Activated naive CD4-positive, alpha-beta T cell treated with anti-CD3 and anti-CD28 coated beads, Interleukin-2, amount 50 U/mL, for 16 hours (primary cell): Measurements from ENCODE around the gene KCNQ1OT1.

Experiments used
- DNase-seq: peaks from one replicate; pipeline ENCODE4 v3.0.0-alpha.2; 2020

Gene KCNQ1OT1

DNA sequence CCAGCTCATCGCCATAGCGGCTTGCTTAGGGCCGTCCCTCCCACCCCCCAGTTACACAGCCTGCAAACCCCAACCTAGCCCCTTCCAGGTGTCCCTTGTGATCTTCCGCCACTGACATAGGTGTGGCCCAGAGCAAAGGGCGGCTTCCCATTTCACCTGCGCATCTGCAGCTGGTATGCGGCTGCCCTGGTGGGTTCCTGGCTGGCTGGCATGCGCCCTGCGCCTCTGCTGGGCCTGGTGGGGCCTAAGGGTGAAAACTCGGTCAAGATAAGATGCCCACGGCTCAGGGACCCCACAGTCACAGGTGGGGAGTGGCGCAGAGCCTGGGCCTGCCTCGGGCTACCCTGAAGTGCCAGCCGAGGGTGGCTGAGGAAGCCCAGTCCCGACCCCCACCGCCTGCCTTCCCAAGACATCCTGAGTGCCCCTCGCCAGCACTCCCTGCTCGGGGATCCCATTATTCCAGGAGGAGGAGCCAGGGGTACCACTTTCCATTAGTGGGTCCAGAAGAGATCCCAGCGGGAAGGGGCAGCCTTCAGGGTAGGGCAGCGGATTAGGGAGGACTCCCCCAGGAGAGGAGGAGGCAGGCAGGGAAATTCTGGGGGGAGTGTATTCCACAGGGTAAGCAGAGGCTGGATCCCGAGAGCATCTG is 36.9 kb upstream of the KCNQ1OT1 start:
- DNase-seq = no peak

DNA sequence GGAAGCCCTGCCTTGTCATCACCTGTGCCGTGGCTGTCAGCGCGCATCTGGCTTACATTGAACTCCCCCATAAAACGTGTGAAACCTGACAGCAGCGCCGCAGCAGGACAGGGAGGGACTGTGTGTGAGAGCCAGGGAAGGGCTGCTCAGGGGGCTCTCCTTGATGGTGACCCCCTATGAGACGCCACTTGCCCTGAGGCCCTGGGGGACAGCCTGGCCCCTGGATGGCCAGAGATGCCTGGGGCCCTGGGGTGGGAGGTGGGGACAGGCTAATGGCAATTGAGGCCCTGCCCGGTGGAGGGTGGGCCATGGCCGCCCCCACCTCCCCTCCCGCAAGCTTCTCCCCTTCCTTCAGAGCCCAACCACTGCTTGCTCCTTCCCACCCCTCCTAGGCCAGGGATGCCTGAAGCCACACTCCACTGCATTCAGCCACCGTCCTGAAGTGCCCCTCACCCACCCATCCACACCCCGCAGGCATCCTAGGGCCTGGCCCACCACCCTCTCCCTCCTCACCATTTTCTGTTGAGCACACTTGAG is 35.3 kb upstream of the KCNQ1OT1 start:
- DNase-seq = no peak

DNA sequence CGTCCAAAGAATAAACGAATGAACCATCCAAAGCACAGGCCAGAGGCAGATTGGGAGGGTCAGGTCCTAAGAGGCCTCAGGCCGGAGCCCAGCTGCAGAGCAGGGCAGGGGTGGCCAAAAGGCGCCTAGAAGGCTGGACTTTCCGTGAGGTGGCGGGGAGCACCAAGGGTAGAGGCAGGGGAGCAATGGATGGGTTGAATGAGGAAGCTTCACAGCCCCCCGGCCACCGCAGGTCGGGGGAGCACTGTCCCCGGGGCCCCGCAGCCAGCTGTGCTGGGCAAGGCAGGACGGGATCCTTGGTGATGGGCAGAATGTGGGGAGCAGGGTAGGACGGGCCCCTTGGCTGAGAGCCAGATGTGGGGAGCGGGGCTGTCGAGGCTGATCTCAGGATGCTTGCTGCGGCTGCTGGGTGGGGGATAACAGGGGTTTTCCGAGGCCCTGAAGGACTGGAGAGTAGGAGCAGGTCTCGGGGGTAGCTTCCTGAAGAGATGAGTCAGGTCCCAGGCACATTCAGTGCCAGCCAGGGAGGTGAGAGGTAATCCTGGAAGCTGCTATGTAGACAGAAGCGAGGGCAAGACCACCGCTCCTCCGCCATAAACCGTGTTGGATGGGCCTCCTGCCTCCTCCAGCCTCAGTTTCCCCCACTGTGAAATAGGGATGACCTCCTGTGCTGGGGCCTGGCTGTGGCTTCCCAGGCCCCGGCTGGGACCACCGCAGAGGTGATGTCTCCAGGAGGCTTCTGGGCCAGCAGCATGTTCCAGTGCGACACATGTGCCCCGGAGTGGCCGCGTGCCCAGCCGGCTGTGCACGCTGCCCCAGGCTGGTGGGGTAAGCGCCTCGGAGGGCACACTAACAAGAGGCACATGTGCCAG is 34.6 kb upstream of the KCNQ1OT1 start:
- no peak for DNase-seq

DNA sequence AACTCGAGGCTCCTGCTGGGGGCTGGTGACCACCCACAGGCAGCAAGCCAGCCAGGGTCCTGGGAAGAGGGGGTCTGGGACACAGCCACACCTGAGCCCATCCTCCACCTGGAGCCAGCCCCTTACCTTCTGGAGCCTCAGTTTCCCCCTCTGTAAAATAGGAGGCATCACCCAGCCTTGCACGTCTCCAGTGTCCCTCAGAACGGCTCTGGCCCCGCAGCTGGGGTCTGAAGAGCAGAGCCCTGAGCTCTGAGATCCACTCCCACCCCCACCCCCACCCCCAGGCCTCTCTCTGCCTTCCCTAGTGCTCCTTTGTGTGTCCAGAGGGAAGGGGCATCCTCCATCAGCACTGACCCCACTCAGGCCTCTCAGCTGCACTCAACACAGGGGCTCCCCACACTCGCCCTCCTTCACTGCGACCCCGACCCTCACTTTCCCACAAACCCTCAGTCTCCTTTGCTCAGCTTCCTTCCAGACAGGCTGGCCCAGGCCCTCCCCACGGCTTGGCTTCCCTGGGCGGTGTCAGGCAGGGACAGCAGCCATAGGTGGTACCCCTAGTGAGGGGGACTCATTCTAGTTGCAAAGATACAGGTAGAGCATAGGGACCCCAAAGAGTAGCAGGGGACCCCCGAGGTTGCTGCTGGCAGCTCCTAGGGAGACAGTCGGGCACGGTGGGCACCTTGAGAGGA is 33.3 kb upstream of the KCNQ1OT1 start:
- DNase-seq = no peak

DNA sequence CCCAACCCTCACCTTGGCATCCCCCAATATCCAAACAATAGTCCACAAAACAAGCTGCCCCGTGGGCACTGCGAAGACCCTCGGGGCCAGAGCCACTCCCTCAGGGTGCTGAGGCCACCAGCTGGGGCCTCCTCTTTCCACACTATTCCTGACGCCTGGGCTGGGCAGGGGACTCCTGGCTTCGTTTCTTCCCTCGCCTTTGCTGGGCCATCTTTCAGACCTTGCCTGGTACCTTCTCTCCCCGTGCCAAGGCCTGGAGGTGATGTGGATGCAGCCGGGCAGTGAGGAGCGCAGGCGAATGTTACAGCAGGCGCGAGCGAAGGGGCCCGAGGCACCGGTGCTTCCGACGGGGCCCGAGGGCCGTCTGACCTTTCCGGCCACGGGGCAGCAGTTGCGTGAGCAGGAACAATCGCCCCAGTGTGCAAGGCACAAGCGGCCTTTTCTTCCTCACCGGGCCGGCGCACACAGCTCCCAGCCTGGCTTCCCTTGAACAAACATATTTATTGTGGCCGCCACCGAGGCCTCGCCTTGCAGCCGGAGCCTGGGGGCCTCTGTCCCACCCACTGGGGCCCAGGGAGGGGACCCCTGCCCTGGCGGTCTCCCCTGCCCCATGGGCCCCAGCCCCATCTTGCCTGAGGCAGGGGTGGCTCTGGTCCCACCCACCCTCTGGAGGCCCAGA is 32.6 kb upstream of the KCNQ1OT1 start:
- DNase-seq = no peak

DNA sequence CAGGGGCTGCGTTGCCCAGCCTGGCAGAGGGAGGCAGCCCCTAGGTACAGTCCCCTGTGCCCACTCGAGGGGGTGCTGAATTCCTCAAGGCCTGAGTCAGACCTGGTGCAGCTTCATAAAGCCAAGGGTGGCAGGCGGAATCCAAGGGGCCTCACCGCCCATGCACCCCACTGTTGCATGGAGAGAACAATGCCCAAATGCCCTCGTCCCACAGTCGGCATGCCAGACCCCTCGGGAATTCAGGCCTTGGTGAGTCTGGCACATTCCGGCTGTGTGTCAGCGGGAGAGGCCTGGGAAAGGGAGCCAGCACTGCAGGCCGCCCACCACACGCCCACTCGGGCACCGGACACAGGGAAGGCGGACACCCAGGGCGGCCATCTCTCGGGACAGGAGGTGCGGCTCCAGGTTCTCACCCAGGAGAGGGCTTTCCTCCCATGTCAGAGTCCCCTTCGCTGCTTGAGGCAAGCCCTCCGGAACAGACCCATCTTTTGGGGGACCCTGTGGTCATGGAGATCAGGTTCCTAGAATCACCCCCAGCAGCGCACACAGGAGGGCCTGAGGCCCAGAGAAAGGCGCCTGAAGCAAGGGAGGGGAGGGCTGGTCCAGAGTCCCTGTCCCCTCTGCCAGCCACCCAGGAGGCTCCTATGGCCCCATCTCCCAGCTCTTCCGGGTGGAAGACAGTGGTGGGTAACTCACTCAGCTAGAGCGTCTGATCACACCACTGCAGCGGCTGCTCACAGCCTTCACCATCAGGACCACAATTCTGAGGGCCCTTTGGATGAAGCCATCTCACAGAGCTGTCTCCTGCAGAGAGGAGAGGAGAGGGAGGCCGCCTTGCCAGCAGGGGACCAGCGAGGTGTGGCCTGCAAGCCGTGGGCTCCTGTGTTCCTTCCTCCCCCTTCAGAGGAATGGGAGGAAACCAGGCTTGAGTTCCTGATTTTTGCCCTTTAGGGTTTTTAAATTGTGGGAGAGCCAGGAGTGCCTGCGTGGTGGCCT is 31.6 kb upstream of the KCNQ1OT1 start:
- DNase-seq = no peak

DNA sequence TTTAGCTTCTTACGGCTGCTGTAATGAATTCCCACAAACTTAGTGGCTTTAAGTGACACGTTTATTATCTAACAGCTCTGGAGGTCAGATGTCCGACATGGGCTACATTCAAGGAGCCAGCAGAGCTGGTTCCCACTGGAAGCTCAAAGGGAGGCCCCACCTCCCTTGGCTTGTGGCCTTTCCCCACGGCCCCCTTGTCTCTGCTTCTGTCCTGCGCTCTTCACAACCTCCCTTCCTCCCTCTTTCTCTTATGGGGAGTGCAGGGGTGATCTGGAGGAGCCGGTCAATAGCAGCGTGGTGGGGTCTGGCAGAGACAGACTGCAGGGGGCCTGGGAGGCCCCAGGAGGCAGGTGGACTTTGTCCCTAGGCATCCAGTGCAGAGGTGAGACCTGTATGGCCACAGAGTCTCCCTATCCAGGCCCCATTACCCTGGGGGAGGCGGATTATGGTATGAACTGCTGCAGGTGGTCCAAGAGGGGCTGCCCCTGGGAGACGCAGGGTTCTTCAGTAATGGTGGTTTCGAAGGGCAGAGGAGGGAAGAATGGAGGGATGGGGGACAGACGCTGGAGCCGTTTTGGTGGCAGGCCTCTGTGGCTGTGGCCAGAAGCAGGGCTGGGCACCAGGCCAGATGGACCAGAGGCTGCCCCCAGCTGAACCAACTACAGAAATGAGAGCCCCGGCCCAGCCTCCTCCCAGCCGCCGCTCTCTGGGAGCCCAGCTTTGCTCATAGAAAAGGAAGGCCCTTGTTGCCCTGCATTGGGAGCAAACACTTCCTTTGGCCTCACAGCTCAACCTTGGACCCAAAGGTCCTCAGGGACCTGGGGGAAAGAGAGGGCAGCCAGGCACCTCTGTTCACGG is 30.7 kb upstream of the KCNQ1OT1 start:
- no peak for DNase-seq

DNA sequence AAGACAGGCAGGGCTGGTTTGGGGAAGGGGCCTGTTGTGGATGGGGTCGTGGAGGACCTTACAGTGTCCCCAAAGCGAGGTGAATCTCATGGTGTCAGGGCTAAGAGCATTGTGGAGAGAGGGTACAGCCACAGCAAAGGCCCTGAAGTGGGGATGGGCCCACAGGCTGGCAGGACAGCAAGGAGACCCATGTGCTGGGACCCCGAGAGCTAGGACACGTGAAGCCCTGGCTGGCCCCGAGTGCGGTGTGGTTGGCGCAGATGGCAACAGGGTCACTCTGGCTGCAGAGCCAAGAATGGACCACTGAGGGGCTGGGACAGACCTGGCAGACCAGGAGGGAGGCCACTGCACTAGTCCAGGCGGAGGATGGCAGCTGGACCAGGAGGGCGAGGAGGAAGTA is 30.0 kb upstream of the KCNQ1OT1 start:
- no peak for DNase-seq

DNA sequence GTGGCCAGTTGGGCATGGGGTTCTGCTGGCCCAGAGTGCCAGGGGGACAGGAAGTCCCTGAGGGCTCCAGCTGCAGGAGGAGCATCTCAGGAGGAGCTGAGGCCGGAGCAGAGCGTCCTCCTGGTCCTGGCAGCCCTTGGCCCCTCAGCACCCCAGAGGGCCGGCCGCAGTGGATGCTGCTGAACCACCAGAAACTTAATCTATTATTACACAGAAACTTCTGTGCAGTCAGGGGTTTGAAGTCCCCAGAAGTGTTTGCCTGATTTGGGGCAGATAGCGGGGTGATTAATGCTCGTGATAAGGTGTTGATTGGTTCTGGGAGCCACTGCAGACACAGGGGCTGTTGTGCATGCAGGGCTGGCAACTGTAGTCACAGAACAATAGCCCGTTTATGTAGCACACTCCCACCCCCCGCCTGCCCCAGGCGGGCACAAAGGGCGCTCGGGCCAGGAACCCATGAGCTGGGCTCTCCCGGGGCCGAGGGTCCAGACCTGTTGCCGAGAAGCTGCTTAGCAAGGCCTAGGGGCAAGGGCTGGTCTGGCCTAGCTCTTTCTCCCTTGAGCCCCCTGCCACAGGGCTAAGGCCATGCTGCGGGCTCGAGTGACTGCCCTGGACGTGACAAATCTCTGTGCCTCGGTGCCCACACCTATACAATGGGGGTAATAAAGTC is 29.0 kb upstream of the KCNQ1OT1 start:
- DNase-seq = no peak

DNA sequence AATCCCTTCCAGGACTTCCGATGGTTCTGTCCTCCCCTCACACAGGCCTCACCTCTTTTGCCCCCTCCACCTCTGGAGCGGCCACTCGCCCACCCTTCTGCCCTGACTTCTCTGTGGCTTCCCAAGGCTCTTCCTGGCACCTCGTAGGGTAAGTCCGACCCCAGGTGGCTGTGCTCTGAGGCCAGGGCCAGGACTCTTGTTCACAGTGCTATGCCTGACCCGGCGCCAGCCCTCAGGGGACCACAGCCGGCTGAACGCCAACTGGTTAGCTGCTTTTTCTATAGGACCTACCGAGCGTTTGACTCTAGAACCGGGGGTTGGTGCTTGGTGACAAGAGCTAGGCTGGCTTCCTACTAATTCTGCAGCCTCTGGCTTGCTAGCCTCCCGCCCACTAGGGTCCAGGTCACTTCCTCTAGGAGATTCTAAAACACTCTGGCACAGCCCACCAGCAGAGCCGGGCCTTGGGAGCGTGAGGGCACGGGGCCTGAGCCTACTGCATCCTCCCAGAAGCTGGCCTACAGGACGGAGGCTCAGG is 28.4 kb upstream of the KCNQ1OT1 start:
- DNase-seq = no peak

DNA sequence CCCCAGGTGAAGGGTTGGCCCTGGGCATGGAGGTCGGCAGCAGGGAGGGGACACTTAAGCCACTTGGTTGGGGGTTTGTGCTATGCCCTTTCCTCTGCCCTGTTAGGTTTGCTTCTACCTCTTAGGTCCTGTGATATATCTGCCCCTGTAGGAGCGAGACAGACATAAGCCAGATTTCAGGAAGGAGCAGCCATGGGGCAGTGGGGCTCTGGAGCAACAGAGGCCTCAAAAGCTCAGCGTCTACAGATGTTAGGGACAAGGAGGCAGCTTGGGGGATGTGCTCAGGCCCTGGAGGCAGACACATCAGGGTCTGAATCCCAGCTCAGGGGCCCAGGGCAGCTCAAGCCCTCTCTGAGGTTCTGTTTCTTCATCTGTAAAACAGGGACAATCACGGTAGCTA is 27.2 kb upstream of the KCNQ1OT1 start:
- no peak for DNase-seq

DNA sequence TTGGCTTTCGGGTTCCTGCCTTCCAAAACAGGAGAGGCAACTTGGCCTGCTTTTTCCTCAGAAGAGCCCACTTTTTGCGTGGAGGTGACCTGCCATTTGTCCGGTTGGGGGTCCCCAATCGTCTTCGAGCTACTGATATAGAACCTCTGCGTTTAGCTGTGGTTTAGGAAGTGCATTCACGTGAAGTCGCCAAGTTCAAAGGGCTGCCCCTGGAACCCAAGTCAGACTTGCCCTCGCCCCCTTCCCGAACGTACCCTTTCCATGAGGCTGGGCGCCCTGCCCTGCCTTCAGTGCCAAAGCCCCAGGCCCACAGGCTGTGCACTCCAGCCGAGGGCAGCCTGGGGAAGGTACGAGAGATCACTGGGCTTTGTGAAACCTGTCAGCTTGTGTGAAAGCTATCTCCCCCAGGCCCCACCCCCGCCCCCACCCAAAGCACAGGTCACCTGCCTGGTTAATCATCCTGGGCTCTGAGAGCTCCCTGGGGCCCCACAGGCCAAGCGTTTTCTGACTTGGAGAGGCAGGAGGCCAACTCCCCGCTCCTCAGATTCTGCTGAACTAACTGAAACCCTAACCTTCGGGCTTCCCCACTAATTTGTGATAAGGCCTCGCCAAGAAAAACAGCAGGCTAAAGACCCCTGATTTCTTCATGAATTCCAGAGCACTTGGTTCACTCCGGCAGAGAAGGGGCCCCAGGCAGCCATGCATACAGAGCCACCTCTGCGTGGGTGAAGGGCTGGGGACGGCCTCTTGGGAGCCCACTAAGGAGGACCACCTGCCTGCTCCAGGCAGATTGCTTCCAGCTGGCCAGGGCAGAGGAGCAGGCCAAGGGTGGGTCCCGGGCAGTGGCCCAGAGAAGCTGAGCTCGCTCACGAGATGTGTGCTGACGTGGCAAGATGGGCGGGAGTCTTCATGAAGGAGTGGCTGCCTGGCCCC is 25.8 kb upstream of the KCNQ1OT1 start:
- no peak for DNase-seq

DNA sequence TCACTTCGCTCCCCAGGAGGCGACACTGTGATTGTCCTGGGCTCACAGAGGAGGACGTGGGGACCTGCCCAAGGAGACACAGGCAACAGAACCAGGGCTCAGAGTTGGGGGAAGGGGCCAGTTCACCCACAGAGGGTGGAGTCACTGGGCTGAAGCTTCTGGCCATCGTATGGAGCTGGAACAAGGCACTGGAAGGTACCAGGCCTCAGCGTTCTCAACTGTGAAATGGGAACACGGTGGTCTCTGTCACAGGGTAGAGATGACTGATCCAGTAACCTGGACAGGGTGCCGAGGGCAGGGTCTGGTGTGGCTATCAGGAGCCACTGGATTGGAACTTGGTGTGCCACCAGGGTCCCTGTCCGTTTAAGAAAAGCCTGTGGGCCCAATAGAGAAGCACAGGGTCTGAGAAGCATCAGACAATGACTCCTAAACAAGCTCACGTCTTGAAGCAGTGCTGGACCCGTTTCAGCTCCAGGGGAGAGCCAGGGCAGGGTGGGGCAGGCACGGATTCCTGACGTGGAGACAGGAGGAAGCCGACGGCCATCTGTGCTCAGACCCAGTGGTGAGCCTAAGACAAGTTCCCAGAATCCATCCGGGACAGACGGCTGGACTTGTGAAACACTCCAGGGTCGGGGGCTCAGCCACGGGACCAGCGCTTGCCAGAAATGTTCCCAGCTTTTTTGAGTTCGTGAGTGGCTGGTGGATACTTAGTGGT is 25.0 kb upstream of the KCNQ1OT1 start:
- no peak for DNase-seq

DNA sequence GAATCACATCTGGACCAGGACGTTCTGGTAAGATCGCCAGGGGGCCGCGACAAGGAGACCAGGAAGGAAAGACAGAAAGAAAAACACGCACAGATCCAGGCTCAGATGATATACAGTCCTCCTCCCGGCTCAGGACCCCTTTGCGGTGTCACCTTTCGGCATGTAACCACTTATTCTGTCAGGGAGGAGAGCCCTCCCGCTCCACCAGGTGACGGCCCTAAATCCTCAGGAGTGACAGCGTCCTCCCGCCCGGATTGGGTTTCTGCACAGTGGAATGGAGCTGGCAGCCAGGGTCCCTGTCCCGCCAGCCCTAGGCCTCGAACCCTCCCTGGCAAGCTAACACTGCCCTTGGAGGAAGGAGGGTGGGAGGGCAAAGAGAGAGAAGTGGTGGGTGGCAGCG is 24.3 kb upstream of the KCNQ1OT1 start:
- no peak for DNase-seq

DNA sequence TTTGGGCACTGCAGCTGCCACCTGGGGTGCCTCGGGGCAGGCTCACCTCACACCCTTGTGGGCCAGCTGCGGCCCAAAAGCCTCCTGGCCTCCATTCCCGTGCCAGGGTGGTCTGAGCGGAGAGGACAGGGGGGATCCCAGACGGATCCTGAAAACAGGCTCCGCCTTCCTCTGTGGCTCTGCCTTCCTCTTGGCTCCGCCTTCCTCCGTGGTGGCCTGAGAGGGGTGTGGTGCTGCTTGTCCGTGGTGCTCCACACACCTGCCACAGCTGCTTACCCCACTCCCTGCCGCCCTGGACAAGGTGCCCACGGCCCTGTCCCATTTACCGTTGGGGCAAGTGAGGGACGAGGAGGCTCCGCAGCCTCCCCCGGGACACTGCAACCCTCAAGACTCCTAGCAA is 23.2 kb upstream of the KCNQ1OT1 start:
- DNase-seq = no peak

DNA sequence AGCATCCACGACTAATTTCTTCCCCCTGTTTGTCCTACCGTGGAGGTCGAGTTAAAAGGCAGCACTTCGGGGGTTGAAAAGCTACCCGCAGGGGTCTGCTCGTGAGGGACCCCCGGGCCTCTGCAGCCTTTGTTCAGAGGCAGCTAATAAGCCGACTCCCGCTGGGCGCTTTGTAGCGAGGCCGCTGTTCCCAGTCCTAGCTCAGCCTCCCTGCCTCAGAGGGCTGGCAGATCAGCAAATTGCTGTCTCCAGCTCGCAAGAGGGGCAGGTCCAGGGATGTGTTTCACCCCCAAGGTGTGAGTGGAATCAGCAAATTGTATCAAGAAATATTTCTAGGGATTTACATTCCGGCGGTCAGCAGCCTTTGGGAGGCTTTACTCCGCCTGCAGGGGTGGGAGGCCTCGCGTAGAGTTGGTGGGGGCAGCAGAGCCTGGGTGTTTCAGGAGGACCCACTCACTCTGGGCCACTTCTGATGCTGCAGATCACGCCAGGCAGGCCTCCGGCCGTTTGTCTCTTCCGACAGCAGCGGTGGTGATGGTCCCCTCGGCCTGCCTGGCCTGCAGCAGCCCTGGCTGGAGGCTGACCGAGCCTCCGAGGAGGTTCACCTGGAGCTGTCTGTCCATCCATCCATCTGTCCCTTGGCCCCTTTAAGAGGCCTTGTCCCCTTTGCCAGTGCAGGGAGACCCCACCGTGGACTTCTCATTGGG is 21.6 kb upstream of the KCNQ1OT1 start:
- DNase-seq = no peak

DNA sequence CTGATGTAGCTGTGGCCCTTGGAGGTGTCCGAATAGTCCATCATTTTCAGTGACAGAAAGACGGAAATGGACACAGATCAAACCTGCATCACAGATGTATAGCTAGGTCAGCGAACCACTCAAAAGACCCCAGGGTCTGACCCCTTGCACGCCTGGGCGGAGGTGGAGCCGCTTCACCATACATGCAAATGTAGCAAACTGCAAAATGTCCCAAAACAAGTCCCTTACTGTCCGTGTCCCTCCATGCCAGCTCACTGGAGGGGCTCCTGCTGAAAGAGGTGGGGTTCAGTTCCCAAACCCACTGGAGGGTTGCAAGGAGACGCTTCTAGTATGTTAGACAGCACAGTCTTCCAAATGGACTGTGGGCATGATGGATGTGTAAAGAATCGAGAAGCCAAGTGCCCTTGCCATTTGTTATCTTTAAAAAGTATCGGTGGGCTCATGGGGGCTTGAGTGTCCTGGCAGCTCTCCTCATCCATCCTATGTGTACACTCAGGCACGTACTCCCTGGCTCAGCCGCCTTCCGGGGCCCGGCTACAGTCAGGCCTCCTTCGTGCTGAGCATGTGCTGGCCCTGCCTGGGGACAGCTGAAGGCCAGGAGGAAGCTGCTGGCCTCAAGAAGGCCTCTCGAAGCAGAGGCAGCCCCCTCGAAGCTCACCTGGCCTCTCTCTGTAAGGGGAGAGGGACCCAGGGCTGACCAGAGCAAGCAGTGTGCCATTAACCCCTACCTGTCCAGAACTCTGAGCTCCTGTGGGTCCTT is 20.2 kb upstream of the KCNQ1OT1 start:
- DNase-seq = no peak
